HEK293 (cell line): ENCODE measurements around the gene MAGED1.

Source experiments
- CTCF ChIA-PET: fragments of 350-600 bp; formaldehyde crosslinking; extraction: SDS; loops from one replicate; lab custom pipeline; 2021; ENCODE audit warnings: antibody characterized with exemption; lab: Yijun Ruan, JAX
- POLR2A ChIA-PET: fragments of 300-600 bp; formaldehyde crosslinking; extraction: SDS; loops from one replicate; lab custom pipeline; 2020; ENCODE audit warnings: antibody characterized with exemption, inconsistent platforms; lab: Yijun Ruan, JAX
- H3K27ac ChIP-seq: fragments of 200-500 bp; sonication (Bioruptor generic); 2 replicates; pipeline ENCODE4 v1.5.1; 2014; ENCODE audit warnings: low read depth, low read length, control low read depth, inconsistent platforms; ENCODE audit errors: extremely low read depth
- H3K36me3 ChIP-seq, 2 experiments: fragments of 200-500 bp in 1 of 2; sonication (Bioruptor generic) in 1 of 2; 1 replicate in 1 of 2; 2 replicates in 1 of 2; pipeline ENCODE4 v1.5.1; 2014 to 2017; ENCODE audit warnings: inconsistent platforms in 2 of 2, low read length in 2 of 2; ENCODE audit not compliant: control insufficient read depth in 2 of 2, insufficient read depth in 1 of 2
- H3K4me1 ChIP-seq: fragments of 200-500 bp; sonication (Bioruptor generic); 2 replicates; pipeline ENCODE4 v1.5.1; 2014; ENCODE audit warnings: mild to moderate bottlenecking, low read length, inconsistent platforms; ENCODE audit not compliant: control insufficient read depth, insufficient read depth
- H3K4me3 ChIP-seq: 2 replicates; pipeline ENCODE4 v1.5.1; 2011; ENCODE audit warnings: low read depth, mild to moderate bottlenecking, control low read depth, low read length, moderate library complexity
- H3K9me3 ChIP-seq: fragments of 200-500 bp; sonication (Bioruptor generic); 2 replicates; pipeline ENCODE4 v1.5.1; 2014; ENCODE audit warnings: low read depth, low read length, inconsistent platforms; ENCODE audit not compliant: control insufficient read depth, insufficient read depth
- BCL11A ChIP-seq: fragments of 450-650 bp; formaldehyde crosslinking; IDR thresholded peaks from 2 replicates; pipeline ENCODE4 v1.5.1; 2016; ENCODE audit warnings: low read depth, missing biosample characterization, missing genetic modification characterization
- BCL6B ChIP-seq: fragments of 450-650 bp; formaldehyde crosslinking; IDR thresholded peaks from 2 replicates; pipeline ENCODE4 v1.5.1; 2017; ENCODE audit warnings: missing biosample characterization, missing genetic modification characterization
- ZBTB17 ChIP-seq: fragments of 450-650 bp; formaldehyde crosslinking; IDR thresholded peaks from 2 replicates; pipeline ENCODE4 v1.5.1; 2016; ENCODE audit warnings: missing biosample characterization, missing genetic modification characterization
- ZFP41 ChIP-seq: fragments of 450-650 bp; formaldehyde crosslinking; IDR thresholded peaks from 2 replicates; pipeline ENCODE4 v1.5.1; 2016; ENCODE audit warnings: missing biosample characterization, missing genetic modification characterization, borderline replicate concordance
- ZNF138 ChIP-seq: fragments of 450-650 bp; formaldehyde crosslinking; IDR thresholded peaks from 2 replicates; pipeline ENCODE4 v1.5.1; 2016; ENCODE audit warnings: missing biosample characterization, missing genetic modification characterization, borderline replicate concordance
- ZNF175 ChIP-seq: fragments of 450-650 bp; formaldehyde crosslinking; IDR thresholded peaks from 2 replicates; pipeline ENCODE4 v1.5.1; 2016; ENCODE audit warnings: missing biosample characterization, missing genetic modification characterization
- ZNF266 ChIP-seq: fragments of 450-650 bp; formaldehyde crosslinking; IDR thresholded peaks from 2 replicates; pipeline ENCODE4 v1.5.1; 2016; ENCODE audit warnings: missing biosample characterization, missing genetic modification characterization, low read depth
- ZNF473 ChIP-seq: fragments of 450-650 bp; formaldehyde crosslinking; IDR thresholded peaks from 2 replicates; pipeline ENCODE4 v1.5.1; 2017; ENCODE audit warnings: missing biosample characterization, missing genetic modification characterization
- ZNF530 ChIP-seq: fragments of 450-650 bp; formaldehyde crosslinking; IDR thresholded peaks from 2 replicates; pipeline ENCODE4 v1.5.1; 2016; ENCODE audit warnings: low read depth, missing biosample characterization, missing genetic modification characterization
- ZNF626 ChIP-seq: fragments of 450-650 bp; sonication (Bioruptor Pico); formaldehyde crosslinking; IDR thresholded peaks from 2 replicates; pipeline ENCODE4 v1.5.1; 2018; ENCODE audit warnings: missing biosample characterization, missing genetic modification characterization, inconsistent platforms
- ZNF76 ChIP-seq: fragments of 450-650 bp; formaldehyde crosslinking; IDR thresholded peaks from 2 replicates; pipeline ENCODE4; 2016; ENCODE audit warnings: low read depth, missing biosample characterization, missing genetic modification characterization, borderline replicate concordance
- ZXDB ChIP-seq: fragments of 450-650 bp; formaldehyde crosslinking; IDR thresholded peaks from 2 replicates; pipeline ENCODE4 v1.5.1; 2016; ENCODE audit warnings: missing biosample characterization, missing genetic modification characterization
- TF ChIP-seq, protein P1 (sequence below): fragments of 450-650 bp; formaldehyde crosslinking; IDR thresholded peaks from 2 replicates; pipeline ENCODE4 v1.5.1; 2016; ENCODE audit warnings: missing biosample characterization, missing genetic modification characterization
- TF ChIP-seq, protein P2 (sequence below): fragments of 450-650 bp; formaldehyde crosslinking; conservative IDR thresholded peaks from 2 replicates; pipeline ENCODE4 v1.5.1; 2016; ENCODE audit warnings: low read depth, missing biosample characterization, missing genetic modification characterization
- TF ChIP-seq, protein P3 (sequence below): fragments of 450-650 bp; formaldehyde crosslinking; IDR thresholded peaks from 2 replicates; pipeline ENCODE4 v1.5.1; 2016; ENCODE audit warnings: missing biosample characterization, missing genetic modification characterization

MAGED1 gene

DNA sequence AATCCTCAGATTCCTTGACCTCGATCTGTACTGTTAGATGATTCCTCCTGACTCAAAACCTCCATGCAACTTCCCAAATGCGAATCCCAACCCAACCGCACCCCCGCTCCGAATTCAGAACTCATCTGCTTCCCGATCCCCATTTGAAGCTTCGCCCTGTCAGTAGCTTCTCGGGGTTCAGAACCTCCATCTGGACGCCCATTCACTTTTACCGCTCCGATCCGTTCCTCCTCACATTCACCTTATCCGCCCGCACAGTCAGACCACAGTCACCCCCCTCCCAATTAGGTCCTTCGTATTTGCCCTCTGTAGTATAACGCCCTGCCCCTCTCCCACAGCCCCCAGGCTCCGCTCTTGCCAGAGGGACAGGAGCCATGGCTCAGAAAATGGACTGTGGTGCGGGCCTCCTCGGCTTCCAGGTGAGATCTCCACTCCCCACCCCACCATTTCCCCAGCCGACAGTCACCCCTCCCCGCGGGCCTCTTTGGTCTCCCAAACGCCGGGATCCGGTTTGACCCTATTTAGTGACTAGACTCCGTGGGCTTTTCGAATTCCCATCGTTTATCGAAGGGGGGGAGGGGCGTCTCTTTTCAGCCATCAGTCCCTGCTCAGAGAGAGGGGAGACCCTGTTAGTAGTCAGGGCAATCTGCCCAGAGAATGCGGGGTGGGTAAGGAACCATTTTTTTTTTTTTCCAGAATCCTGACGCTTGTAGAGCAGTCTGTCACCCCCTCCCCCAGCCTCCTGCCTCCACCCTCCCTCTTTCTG, 691 bp downstream of the MAGED1 start:
- H3K9me3 ChIP-seq = no peaks in the 10 kb centered on the region
- peaks cover 4 to 42% of the 10 kb centered on the region in 2 experiments; a peak in 2 of 3 replicates for H3K36me3 ChIP-seq
- H3K4me1 ChIP-seq = no peaks in the 10 kb centered on the region
- TF ChIP-seq ZBTB17 = peak; percentile 25; the same call in 1 of the 2 replicates
- TF ChIP-seq ZNF266 = no peak
- peak; percentile 98 for TF ChIP-seq ZXDB (tag by site-specific recombination)
- ChIA-PET CTCF (interaction anchor here (0.6 kb wide), 1 partner anchor 315 kb away, joined by 3 read pairs; no protein-coding TSS in a partner anchor), POLR2A (no interaction called here)
- peak overlapping the region; percentile 60 for H3K27ac ChIP-seq
- peak overlapping the region; percentile 54 for H3K4me3 ChIP-seq

GRCh38 chrX:51894697-51895336, 1.4 kb downstream of the MAGED1 start:
- TF ChIP-seq BCL11A (tag by site-specific recombination) (no peak), ZFP41 (tag by site-specific recombination) (no peak), BCL6B (tag by site-specific recombination) (no peak), ZNF626 (tag by site-specific recombination) (no peak), ZNF530 (tag by site-specific recombination) (no peak), ZNF76 (tag by site-specific recombination) (no peak), ZNF473 (tag by site-specific recombination) (no peak), ZNF138 (tag by site-specific recombination) (no peak), ZNF175 (tag by site-specific recombination) (no peak)
- TF ChIP-seq, protein P1, sequence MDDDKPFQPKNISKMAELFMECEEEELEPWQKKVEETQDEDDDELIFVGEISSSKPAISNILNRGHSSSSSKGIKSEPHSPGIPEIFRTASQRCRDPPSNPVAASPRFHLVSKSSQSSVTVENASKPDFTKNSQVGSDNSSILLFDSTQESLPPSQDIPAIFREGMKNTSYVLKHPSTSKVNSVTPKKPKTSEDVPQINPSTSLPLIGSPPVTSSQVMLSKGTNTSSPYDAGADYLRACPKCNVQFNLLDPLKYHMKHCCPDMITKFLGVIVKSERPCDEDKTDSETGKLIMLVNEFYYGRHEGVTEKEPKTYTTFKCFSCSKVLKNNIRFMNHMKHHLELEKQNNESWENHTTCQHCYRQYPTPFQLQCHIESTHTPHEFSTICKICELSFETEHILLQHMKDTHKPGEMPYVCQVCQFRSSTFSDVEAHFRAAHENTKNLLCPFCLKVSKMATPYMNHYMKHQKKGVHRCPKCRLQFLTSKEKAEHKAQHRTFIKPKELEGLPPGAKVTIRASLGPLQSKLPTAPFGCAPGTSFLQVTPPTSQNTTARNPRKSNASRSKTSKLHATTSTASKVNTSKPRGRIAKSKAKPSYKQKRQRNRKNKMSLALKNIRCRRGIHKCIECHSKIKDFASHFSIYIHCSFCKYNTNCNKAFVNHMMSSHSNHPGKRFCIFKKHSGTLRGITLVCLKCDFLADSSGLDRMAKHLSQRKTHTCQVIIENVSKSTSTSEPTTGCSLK = no peak
- TF ChIP-seq, protein P2, sequence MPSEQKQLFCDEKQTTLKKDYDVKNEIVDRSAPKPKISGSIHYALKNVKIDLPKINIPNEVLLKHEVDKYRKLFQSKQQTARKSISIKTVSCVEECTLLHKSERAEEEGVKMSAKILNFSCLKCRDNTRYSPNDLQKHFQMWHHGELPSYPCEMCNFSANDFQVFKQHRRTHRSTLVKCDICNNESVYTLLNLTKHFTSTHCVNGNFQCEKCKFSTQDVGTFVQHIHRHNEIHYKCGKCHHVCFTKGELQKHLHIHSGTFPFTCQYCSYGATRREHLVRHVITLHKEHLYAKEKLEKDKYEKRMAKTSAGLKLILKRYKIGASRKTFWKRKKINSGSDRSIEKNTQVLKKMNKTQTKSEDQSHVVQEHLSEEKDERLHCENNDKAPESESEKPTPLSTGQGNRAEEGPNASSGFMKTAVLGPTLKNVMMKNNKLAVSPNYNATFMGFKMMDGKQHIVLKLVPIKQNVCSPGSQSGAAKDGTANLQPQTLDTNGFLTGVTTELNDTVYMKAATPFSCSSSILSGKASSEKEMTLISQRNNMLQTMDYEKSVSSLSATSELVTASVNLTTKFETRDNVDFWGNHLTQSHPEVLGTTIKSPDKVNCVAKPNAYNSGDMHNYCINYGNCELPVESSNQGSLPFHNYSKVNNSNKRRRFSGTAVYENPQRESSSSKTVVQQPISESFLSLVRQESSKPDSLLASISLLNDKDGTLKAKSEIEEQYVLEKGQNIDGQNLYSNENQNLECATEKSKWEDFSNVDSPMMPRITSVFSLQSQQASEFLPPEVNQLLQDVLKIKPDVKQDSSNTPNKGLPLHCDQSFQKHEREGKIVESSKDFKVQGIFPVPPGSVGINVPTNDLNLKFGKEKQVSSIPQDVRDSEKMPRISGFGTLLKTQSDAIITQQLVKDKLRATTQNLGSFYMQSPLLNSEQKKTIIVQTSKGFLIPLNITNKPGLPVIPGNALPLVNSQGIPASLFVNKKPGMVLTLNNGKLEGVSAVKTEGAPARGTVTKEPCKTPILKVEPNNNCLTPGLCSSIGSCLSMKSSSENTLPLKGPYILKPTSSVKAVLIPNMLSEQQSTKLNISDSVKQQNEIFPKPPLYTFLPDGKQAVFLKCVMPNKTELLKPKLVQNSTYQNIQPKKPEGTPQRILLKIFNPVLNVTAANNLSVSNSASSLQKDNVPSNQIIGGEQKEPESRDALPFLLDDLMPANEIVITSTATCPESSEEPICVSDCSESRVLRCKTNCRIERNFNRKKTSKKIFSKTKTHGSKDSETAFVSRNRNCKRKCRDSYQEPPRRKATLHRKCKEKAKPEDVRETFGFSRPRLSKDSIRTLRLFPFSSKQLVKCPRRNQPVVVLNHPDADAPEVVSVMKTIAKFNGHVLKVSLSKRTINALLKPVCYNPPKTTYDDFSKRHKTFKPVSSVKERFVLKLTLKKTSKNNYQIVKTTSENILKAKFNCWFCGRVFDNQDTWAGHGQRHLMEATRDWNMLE (tag by site-specific recombination) = no peak
- TF ChIP-seq, protein P3, sequence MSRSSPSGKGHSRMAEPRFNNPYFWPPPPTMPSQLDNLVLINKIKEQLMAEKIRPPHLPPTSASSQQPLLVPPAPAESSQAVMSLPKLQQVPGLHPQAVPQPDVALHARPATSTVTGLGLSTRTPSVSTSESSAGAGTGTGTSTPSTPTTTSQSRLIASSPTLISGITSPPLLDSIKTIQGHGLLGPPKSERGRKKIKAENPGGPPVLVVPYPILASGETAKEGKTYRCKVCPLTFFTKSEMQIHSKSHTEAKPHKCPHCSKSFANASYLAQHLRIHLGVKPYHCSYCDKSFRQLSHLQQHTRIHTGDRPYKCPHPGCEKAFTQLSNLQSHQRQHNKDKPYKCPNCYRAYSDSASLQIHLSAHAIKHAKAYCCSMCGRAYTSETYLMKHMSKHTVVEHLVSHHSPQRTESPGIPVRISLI (tag by site-specific recombination) = no peak

More at GRCh38 chrX:51894697-51895336, 1.4 kb downstream of the MAGED1 start:
- ChIA-PET CTCF (interaction anchor here (0.6 kb wide), 1 partner anchor 315 kb away, joined by 3 read pairs; no protein-coding TSS in a partner anchor), POLR2A (no interaction called here)
- Histone ChIP-seq H3K4me3 (peak overlapping the region; percentile 54), H3K27ac (0 out of 2 replicates have a peak overlapping the region, but pooled peaks have one; percentile 24), H3K9me3 (no peaks in the 10 kb centered on the region), H3K36me3 (peaks cover 4 to 49% of the 10 kb centered on the region in 2 experiments; a peak in 2 of 3 replicates), H3K4me1 (no peaks in the 10 kb centered on the region)
